ENCODE measurements around the gene ABCD1.
"Not testable (repeated sequence)": the region's sequence is repeated elsewhere in the genome, so short reads cannot be mapped to it uniquely, and the experiment has no call there.

ABCD1 gene

GRCh38 chrX:153724252-153725038 is at the start of gene ABCD1, which contains the start of gene BCAP31:
Gene ABCD1 (plus strand): TSS chrX:153724856. CDS start chrX:153725267, 411 bp downstream.
Gene BCAP31 (minus strand): TSS chrX:153724387. CDS start chrX:153723244, 1,143 bp downstream.
- H3K27me3 Mint-ChIP-seq, result no peaks in the 10 kb centered on the region
- peak; percentile 89 for DNase-seq
- peaks cover 25% of the 10 kb centered on the region for H3K4me1 Mint-ChIP-seq
- peak; percentile 74 for ATAC-seq
- peaks cover 11% of the 10 kb centered on the region for H3K36me3 Mint-ChIP-seq (ENCODE audit: low read depth)
- no peaks in the 10 kb centered on the region for H3K9me3 Mint-ChIP-seq
- H3K27ac Mint-ChIP-seq, result peak within 1 kb of the TSS; percentile 81
- H3K4me3 Mint-ChIP-seq, result peak within 1 kb of the TSS; percentile 87

DNA sequence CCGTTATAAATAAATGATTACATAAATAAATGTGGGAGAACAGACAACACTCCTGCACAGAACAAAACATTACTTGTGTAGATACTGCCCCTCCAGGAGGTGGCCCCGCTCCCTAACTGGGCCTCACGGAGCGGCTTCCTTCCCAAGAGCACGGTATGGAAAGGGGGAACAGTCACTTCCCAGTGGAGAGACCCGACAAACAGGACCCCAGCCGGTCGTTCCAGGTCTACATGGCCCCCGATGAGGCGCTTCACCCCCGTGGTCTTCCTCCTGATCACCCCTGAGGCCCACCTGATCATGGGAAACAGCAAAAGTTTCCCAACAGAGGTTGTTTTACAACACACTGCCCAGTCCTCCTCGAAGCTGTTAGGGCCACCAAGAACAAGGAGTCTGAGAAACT is 43.5 kb upstream of the ABCD1 start:
- H3K27ac Mint-ChIP-seq, result no peak overlapping the region
- H3K36me3 Mint-ChIP-seq (ENCODE audit: low read depth), result no peaks in the 10 kb centered on the region
- no peak overlapping the region for H3K4me3 Mint-ChIP-seq
- DNase-seq (no peak), ATAC-seq (no peak)
- no peaks in the 10 kb centered on the region for H3K4me1 Mint-ChIP-seq
- H3K9me3 Mint-ChIP-seq, result no peaks in the 10 kb centered on the region
- H3K27me3 Mint-ChIP-seq, result peaks cover 2% of the 10 kb centered on the region

DNA sequence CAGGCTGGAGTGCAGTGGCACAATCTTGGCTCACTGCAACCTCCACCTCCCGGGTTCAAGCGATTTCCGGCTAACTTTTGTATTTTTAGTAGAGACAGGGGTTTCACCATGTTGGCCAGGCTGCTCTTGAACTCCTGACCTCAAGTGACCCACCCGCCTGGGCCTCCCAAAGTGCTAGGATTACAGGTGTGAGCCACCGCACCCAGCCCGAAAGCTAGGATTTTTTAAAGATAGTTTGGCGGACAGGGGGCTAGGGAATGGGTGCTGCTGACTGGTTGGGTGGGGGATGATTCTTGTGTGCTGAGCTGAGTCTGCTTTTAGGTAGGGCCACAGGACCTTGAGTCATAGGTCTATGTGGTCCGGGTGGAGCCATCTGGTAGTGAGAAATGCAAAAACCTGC is 41.2 kb upstream of the ABCD1 start:
- not testable (repeated sequence) for DNase-seq; H3K4me1 Mint-ChIP-seq; H3K27me3 Mint-ChIP-seq; H3K36me3 Mint-ChIP-seq (ENCODE audit: low read depth); H3K9me3 Mint-ChIP-seq; ATAC-seq; H3K4me3 Mint-ChIP-seq; H3K27ac Mint-ChIP-seq

- ATAC-seq (no peak), DNase-seq (no peak)
- H3K4me3 Mint-ChIP-seq, result no peak overlapping the region
- H3K4me1 Mint-ChIP-seq, result no peaks in the 10 kb centered on the region
- H3K36me3 Mint-ChIP-seq (ENCODE audit: low read depth), result no peaks in the 10 kb centered on the region
- no peak overlapping the region for H3K27ac Mint-ChIP-seq
- H3K27me3 Mint-ChIP-seq, result peaks cover 9% of the 10 kb centered on the region
- no peaks in the 10 kb centered on the region for H3K9me3 Mint-ChIP-seq
Observed at GRCh38 chrX:153684467-153685155, 40.0 kb upstream of the ABCD1 start.

GRCh38 chrX:153685156-153685536 is 39.5 kb upstream of the ABCD1 start:
- Mint-ChIP-seq H3K9me3 (no peaks in the 10 kb centered on the region), H3K36me3 (ENCODE audit: low read depth) (no peaks in the 10 kb centered on the region)

GRCh38 chrX:153685751-153686696 is 38.6 kb upstream of the ABCD1 start:
- Mint-ChIP-seq H3K27ac (no peak overlapping the region), H3K9me3 (no peaks in the 10 kb centered on the region), H3K36me3 (ENCODE audit: low read depth) (no peaks in the 10 kb centered on the region), H3K27me3 (peaks cover 11% of the 10 kb centered on the region), H3K4me1 (no peaks in the 10 kb centered on the region), H3K4me3 (no peak overlapping the region)
- ATAC-seq (no peak), DNase-seq (no peak)

More at GRCh38 chrX:153685156-153685536, 39.5 kb upstream of the ABCD1 start:
- DNase-seq, result no peak
- Mint-ChIP-seq H3K27me3 (peaks cover 11% of the 10 kb centered on the region), H3K4me1 (no peaks in the 10 kb centered on the region), H3K27ac (no peak overlapping the region), H3K4me3 (no peak overlapping the region)
- no peak for ATAC-seq

DNA sequence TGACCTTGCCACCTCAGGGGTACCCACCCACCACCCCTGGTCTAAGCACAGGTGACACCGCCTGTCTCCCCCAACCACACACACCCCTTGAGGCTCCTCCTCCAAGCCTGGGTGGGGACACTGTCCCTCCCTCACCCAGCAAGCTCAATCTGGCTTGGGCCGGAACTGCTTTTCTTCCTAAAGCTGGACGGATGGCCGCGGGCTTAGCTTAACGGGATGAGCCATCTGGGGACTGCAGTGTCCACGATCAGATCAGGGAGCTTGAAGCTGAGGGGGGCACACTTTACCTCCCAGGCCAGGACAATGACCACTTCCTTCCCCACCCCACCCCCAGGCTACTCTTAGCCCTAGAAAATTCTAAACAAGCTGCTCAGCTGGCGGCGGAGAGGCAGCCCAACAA is 37.9 kb upstream of the ABCD1 start:
- DNase-seq (no peak), ATAC-seq (no peak)
- no peak overlapping the region for H3K27ac Mint-ChIP-seq
- H3K36me3 Mint-ChIP-seq (ENCODE audit: low read depth), result no peaks in the 10 kb centered on the region
- no peaks in the 10 kb centered on the region for H3K4me1 Mint-ChIP-seq
- H3K4me3 Mint-ChIP-seq, result no peak overlapping the region
- peaks cover 11% of the 10 kb centered on the region for H3K27me3 Mint-ChIP-seq
- H3K9me3 Mint-ChIP-seq, result no peaks in the 10 kb centered on the region

- DNase-seq, result peak; percentile 44
- Mint-ChIP-seq H3K27me3 (peaks cover 11% of the 10 kb centered on the region), H3K4me3 (no peak within 1 kb of the TSS), H3K9me3 (no peaks in the 10 kb centered on the region), H3K4me1 (no peaks in the 10 kb centered on the region), H3K27ac (no peak within 1 kb of the TSS), H3K36me3 (ENCODE audit: low read depth) (no peaks in the 10 kb centered on the region)
- peak; percentile 34 for ATAC-seq
Observed at GRCh38 chrX:153687121-153688039, 37.3 kb upstream of the ABCD1 start, which contains the start of gene SLC6A8. Gene SLC6A8 (plus strand): TSS chrX:153687926. CDS start chrX:153688575, 649 bp downstream.

DNA sequence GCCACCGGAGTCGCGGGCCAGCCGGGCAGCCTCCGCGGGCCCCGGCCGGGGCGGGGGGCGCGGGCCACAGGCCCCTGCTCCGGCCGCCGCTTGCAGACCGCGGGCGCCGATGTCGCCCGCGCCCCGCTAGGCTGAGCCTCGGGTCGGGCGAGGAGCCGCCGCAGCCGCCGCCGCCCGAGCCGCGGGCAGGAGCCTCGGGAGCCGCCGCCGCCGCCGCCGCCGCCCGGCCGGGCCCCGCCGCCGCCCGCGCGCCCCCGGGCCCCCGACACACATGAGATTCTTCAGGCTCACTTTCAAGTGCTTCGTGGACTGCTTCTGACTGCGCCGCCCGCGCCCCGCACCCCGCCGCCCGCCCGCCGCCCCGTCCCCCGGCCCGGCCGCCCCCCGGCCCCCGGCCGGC is 36.6 kb upstream of the ABCD1 start:
- H3K4me3 Mint-ChIP-seq, result no peak overlapping the region
- no peaks in the 10 kb centered on the region for H3K36me3 Mint-ChIP-seq (ENCODE audit: low read depth)
- ATAC-seq (no peak), DNase-seq (no peak)
- H3K9me3 Mint-ChIP-seq, result no peaks in the 10 kb centered on the region
- H3K27me3 Mint-ChIP-seq, result peaks cover 11% of the 10 kb centered on the region
- H3K27ac Mint-ChIP-seq, result no peak overlapping the region
- H3K4me1 Mint-ChIP-seq, result no peaks in the 10 kb centered on the region

- H3K27me3 Mint-ChIP-seq, result peaks cover 11% of the 10 kb centered on the region
- no peaks in the 10 kb centered on the region for H3K4me1 Mint-ChIP-seq
- no peak for ATAC-seq
- no peak overlapping the region for H3K4me3 Mint-ChIP-seq
- no peak for DNase-seq
- no peak overlapping the region for H3K27ac Mint-ChIP-seq
- H3K9me3 Mint-ChIP-seq, result no peaks in the 10 kb centered on the region
- H3K36me3 Mint-ChIP-seq (ENCODE audit: low read depth), result no peaks in the 10 kb centered on the region
Observed at GRCh38 chrX:153688506-153688905, 36.1 kb upstream of the ABCD1 start.

- DNase-seq (no peak), ATAC-seq (no peak)
- Mint-ChIP-seq H3K36me3 (ENCODE audit: low read depth) (no peaks in the 10 kb centered on the region), H3K9me3 (no peaks in the 10 kb centered on the region), H3K4me1 (no peaks in the 10 kb centered on the region), H3K27ac (no peak overlapping the region), H3K4me3 (no peak overlapping the region), H3K27me3 (peaks cover 11% of the 10 kb centered on the region)
Observed at GRCh38 chrX:153688911-153689590, 35.6 kb upstream of the ABCD1 start.

DNA sequence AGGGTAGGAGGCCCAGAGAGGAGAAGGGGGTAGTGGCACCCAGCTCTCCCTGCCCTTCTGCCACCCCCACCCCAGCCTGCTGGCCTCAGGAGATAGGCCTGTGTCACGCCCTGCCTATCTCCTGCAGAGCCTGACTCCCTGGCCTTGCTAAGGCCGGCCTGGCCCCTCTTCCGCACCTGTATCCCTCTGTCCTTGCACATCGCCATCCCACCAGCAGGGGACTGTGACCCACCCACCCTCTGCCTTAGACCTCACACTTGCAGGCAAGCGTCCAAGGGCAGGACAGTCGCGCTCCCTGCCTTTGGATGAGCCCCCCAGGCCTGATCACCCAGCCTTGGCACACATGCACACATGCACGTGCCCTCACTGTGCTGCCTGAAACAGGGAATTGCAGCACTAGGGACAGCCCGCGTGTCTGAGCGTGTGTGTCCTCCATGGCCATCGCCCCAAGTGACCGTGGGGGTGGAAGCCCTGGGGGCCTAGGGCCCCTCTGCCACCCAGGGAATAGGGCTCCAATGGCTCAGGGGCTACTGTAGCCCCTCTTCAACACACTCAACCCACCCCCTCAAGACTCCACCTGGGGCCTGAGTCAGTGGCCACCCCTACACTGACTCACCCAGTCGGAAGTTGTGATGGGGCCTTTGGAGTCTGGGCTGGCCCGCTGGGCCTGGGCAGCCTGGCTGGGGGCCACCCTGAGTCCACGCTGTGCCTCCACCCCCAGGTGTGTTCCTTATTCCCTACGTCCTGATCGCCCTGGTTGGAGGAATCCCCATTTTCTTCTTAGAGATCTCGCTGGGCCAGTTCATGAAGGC is 34.8 kb upstream of the ABCD1 start:
- no peaks in the 10 kb centered on the region for H3K9me3 Mint-ChIP-seq
- H3K4me1 Mint-ChIP-seq, result no peaks in the 10 kb centered on the region
- no peak for ATAC-seq
- H3K4me3 Mint-ChIP-seq, result no peak overlapping the region
- H3K36me3 Mint-ChIP-seq (ENCODE audit: low read depth), result no peaks in the 10 kb centered on the region
- no peak for DNase-seq
- no peak overlapping the region for H3K27ac Mint-ChIP-seq
- H3K27me3 Mint-ChIP-seq, result peaks cover 11% of the 10 kb centered on the region
